SK-N-SH (cell line): ENCODE data around the gene POLE2.

Experiments used
- CTCF ChIP-seq: fragments of 200-600 bp; sonication (generic); IDR thresholded peaks from 2 replicates; pipeline ENCODE4 v1.6.1; 2017; ENCODE audit warnings: antibody characterized with exemption, mild to moderate bottlenecking, moderate library complexity
- EP300 ChIP-seq, 2 experiments: IDR thresholded peaks; 2 replicates each; pipeline versions ENCODE4 v1.4.0 to v1.6.1; 2012; ENCODE audit warnings: borderline replicate concordance in 1 of 2, low read depth in 1 of 2, low read length in 1 of 2
- FOSL2 ChIP-seq: IDR thresholded peaks from 2 replicates; pipeline ENCODE4 v1.4.0; 2012; ENCODE audit warnings: low read depth, mild to moderate bottlenecking, moderate library complexity, borderline replicate concordance
- FOXM1 ChIP-seq: IDR thresholded peaks from 2 replicates; pipeline ENCODE4 v1.4.0; 2012; ENCODE audit warnings: low read depth, mild to moderate bottlenecking
- GABPA ChIP-seq: IDR thresholded peaks from 2 replicates; pipeline ENCODE4 v1.4.0; 2012; ENCODE audit warnings: low read depth, mild to moderate bottlenecking
- MAX ChIP-seq: IDR thresholded peaks from 2 replicates; pipeline ENCODE4 v1.4.0; 2012; ENCODE audit warnings: low read depth
- NFIC ChIP-seq: IDR thresholded peaks from 2 replicates; pipeline ENCODE4 v1.4.0; 2012; ENCODE audit warnings: borderline replicate concordance
- POLR2AphosphoS5 ChIP-seq: IDR thresholded peaks from 2 replicates; pipeline ENCODE4 v1.6.1; 2012; ENCODE audit warnings: low read depth, low read length
- REST ChIP-seq: IDR thresholded peaks from 2 replicates; pipeline ENCODE4 v1.6.1; 2012; ENCODE audit warnings: mild to moderate bottlenecking, low read depth, low read length, moderate library complexity
- TF ChIP-seq, protein P1 (sequence below): fragments of 150-350 bp; IDR thresholded peaks from 2 replicates; pipeline ENCODE4 v1.6.1; 2017; ENCODE audit warnings: antibody characterized with exemption, low read length, low read depth, borderline replicate concordance
- TF ChIP-seq, protein P2 (sequence below): IDR thresholded peaks from 2 replicates; pipeline ENCODE4; 2012

DNA sequence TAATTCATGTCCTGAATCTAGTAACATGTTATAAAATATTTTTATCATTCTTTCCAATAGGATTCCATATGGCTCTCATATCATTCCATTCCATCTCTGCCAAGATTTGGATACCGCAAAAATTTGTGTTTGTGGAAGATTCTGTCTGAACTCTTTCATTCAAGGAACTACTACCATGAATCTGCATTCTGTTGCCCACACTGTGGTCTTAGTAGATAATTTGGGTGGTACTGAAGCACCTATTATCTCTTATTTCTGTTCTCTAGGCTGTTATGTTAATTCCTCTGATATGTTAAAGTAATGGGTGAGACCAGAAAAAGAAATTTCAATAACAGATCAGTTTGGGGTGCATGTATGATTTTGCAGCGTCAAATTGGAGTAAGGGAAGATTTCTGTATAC is 73.8 kb downstream of the POLE2 start:
- TF ChIP-seq, protein P1, sequence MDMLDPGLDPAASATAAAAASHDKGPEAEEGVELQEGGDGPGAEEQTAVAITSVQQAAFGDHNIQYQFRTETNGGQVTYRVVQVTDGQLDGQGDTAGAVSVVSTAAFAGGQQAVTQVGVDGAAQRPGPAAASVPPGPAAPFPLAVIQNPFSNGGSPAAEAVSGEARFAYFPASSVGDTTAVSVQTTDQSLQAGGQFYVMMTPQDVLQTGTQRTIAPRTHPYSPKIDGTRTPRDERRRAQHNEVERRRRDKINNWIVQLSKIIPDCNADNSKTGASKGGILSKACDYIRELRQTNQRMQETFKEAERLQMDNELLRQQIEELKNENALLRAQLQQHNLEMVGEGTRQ, result no peak
- TF ChIP-seq CTCF (no peak), EP300 (IDR thresholded peaks at IDR 0.05; ENCODE audit: borderline replicate concordance in 1 of 2, low read depth in 1 of 2, low read length in 1 of 2) (no peak), GABPA (no peak), FOXM1 (no peak), MAX (no peak), FOSL2 (no peak), POLR2AphosphoS5 (no peak), REST (no peak), NFIC (no peak)
- TF ChIP-seq, protein P2, sequence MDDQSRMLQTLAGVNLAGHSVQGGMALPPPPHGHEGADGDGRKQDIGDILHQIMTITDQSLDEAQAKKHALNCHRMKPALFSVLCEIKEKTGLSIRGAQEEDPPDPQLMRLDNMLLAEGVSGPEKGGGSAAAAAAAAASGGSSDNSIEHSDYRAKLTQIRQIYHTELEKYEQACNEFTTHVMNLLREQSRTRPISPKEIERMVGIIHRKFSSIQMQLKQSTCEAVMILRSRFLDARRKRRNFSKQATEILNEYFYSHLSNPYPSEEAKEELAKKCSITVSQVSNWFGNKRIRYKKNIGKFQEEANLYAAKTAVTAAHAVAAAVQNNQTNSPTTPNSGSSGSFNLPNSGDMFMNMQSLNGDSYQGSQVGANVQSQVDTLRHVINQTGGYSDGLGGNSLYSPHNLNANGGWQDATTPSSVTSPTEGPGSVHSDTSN, result no peak
